ENCODE data around the gene BMP4.

GRCh38 chr14:53955671-53956426 is 776 bp downstream of the BMP4 start:
- no peak for TF ChIP-seq POLR2A (IDR thresholded peaks at IDR 0.05; ENCODE audit: low read length)
- TF ChIP-seq GATA1 (IDR thresholded peaks at IDR 0.05; ENCODE audit: low read depth, low read length) = no peak

Data from erythroblast (primary cell).